GM12878 (cell line): ENCODE measurements around the gene FFAR1. TPM values are rescaled to one million over a fixed set of nuclear protein-coding genes. Genes with fewer than 3 reads are reported as not detected.

Source experiments
- ATAC-seq: fragments of 200-7000 bp; cut with Tn5 transposase; 3 replicates; pipeline ENCODE4 v1.9.1; 2020; ENCODE audit warnings: mild to moderate bottlenecking, moderate library complexity
- Bru-seq: library from RNA; stranded (reverse); fragments of 400-500 nt; gene quantifications from one replicate; lab custom pipeline; 2021; lab: Mats Ljungman, UMichigan
- BruChase-seq, 2 experiments: library from RNA; stranded (reverse); fragments of 400-500 nt; gene quantifications; one replicate each; lab custom pipeline; 2021; lab: Mats Ljungman, UMichigan
- BruUV-seq: library from RNA; stranded (reverse); fragments of 400-500 nt; replicated peaks from 2 replicates; lab custom pipeline; 2021; lab: Mats Ljungman, UMichigan
- CTCF ChIA-PET: fragments of 300-600 bp; sonication (Branson Sonifier 250); formaldehyde crosslinking; extraction: SDS; loops from one replicate; lab custom pipeline; 2021; ENCODE audit warnings: inconsistent platforms; lab: Yijun Ruan, JAX
- POLR2A ChIA-PET: fragments of 350-600 bp; formaldehyde crosslinking; extraction: SDS; loops from one replicate; lab custom pipeline; 2021; ENCODE audit warnings: inconsistent platforms; lab: Charles Lee
- RAD21 ChIA-PET: fragments of 300-600 bp; sonication (Branson Sonifier 250); formaldehyde crosslinking; loops from one replicate; lab custom pipeline; 2023; ENCODE audit warnings: antibody characterized with exemption; ENCODE audit not compliant: unreplicated experiment; lab: Charles Lee
- SMC1A ChIA-PET: fragments of 300-600 bp; sonication (Branson Sonifier 250); formaldehyde crosslinking; loops from one replicate; lab custom pipeline; 2023; ENCODE audit not compliant: unreplicated experiment, uncharacterized antibody; lab: Charles Lee
- DNase-seq: peaks from one replicate; pipeline ENCODE4 v3.0.0-alpha.2; 2011; ENCODE audit warnings: low read depth, low spot score
- FAIRE-seq: peaks from 3 replicates; lab custom pipeline; 2011; peaks lifted over from hg19 to GRCh38; lab: Jason Lieb, UNC
- H2AFZ ChIP-seq: 2 replicates; pipeline ENCODE4 v1.6.0; 2011; ENCODE audit warnings: low read depth, low read length, control low read depth; ENCODE audit not compliant: control insufficient read depth
- H3K27ac ChIP-seq: 2 replicates; pipeline ENCODE4 v1.5.1; 2011; ENCODE audit warnings: control low read depth; ENCODE audit not compliant: control insufficient read depth, insufficient read depth
- H3K27me3 ChIP-seq, 2 experiments: replicated peaks in 1 of 2; 2 replicates each; pipeline versions ENCODE4 v1.6.0 to v1.6.1; 2011; ENCODE audit warnings: low read length in 1 of 2; ENCODE audit not compliant: control insufficient read depth in 2 of 2, insufficient read depth in 2 of 2
- H3K36me3 ChIP-seq, 2 experiments: 2 replicates each; pipeline ENCODE4 v1.5.1; 2011; ENCODE audit warnings: low read length in 1 of 2; ENCODE audit not compliant: control insufficient read depth in 2 of 2, insufficient read depth in 2 of 2
- H3K4me1 ChIP-seq: 2 replicates; pipeline ENCODE4 v1.6.1; 2011; ENCODE audit warnings: mild to moderate bottlenecking, low read length, moderate library complexity, mixed read lengths; ENCODE audit not compliant: control insufficient read depth, insufficient read depth
- H3K4me2 ChIP-seq: 2 replicates; pipeline ENCODE4 v1.6.0; 2011; ENCODE audit warnings: control low read depth; ENCODE audit not compliant: control insufficient read depth, insufficient read depth
- H3K4me3 ChIP-seq: fragments of 200-600 bp; sonication (generic); 2 replicates; pipeline ENCODE4 v1.5.1; 2016
- H3K79me2 ChIP-seq: 2 replicates; pipeline ENCODE4 v1.6.0; 2011; ENCODE audit warnings: low read length; ENCODE audit not compliant: control insufficient read depth, insufficient read depth
- H3K9ac ChIP-seq: 2 replicates; pipeline ENCODE4 v1.8.0; 2011; ENCODE audit warnings: low read length, control low read depth, mixed read lengths; ENCODE audit not compliant: control insufficient read depth, insufficient read depth
- H3K9me3 ChIP-seq: replicated peaks from 3 replicates; pipeline ENCODE4 v1.5.1; 2011; ENCODE audit warnings: mild to moderate bottlenecking, low read length; ENCODE audit not compliant: control insufficient read depth, insufficient read depth
- H4K20me1 ChIP-seq: 2 replicates; pipeline ENCODE4 v1.6.0; 2011; ENCODE audit not compliant: control insufficient read depth, insufficient read depth
- BACH1 ChIP-seq: fragments of 450-650 bp; IDR thresholded peaks from 2 replicates; pipeline ENCODE4 v1.6.1; 2017; ENCODE audit warnings: mild to moderate bottlenecking, borderline replicate concordance
- BCL11A ChIP-seq: IDR thresholded peaks from 2 replicates; pipeline ENCODE4 v1.6.1; 2011; ENCODE audit warnings: low read depth, low read length
- E2F8 ChIP-seq: fragments of 450-650 bp; IDR thresholded peaks from 2 replicates; pipeline ENCODE4 v1.6.1; 2018; ENCODE audit warnings: mild to moderate bottlenecking, low read depth, moderate library complexity; ENCODE audit not compliant: partially characterized antibody
- GABPA ChIP-seq: IDR thresholded peaks from 2 replicates; pipeline ENCODE4 v1.6.1; 2014; ENCODE audit warnings: antibody characterized with exemption, low read depth, mild to moderate bottlenecking, inconsistent platforms
- KDM1A ChIP-seq: fragments of 200-600 bp; sonication (generic); IDR thresholded peaks from 2 replicates; pipeline ENCODE4 v1.6.1; 2016; ENCODE audit warnings: borderline replicate concordance
- SMARCA5 ChIP-seq: fragments of 450-650 bp; IDR thresholded peaks from 2 replicates; pipeline ENCODE4 v1.6.1; 2017; ENCODE audit warnings: mild to moderate bottlenecking
- ZNF384 ChIP-seq: IDR thresholded peaks from 2 replicates; pipeline ENCODE4 v1.6.1; 2012; ENCODE audit warnings: low read depth, mild to moderate bottlenecking, low read length, improper control_type of control experiment, borderline replicate concordance
- ZNF687 ChIP-seq: fragments of 450-650 bp; IDR thresholded peaks from 2 replicates; pipeline ENCODE4 v1.6.1; 2017; ENCODE audit warnings: mild to moderate bottlenecking, moderate library complexity
- WGBS: methylation state at CpG from one replicate; pipeline ENCODE4 v1.1.6; 2016; ENCODE audit warnings: low lambda C conversion rate; ENCODE audit not compliant: insufficient replicate concordance, insufficient coverage; ENCODE audit errors: missing lambda C conversion rate; 5-methylcytosine and 5-hydroxymethylcytosine counted together
- in situ Hi-C: fragments of 300-500 bp; cut with MboI; formaldehyde crosslinking; loops from 9 replicates; pipeline ENCODE4 v1.14.3; 2018; ENCODE audit warnings: mixed read lengths
- intact Hi-C: fragments of 100-400 bp; cut with micrococcal nuclease; formaldehyde crosslinking; loops from one replicate; pipeline ENCODE4 v1.14.2; 2022; ENCODE audit not compliant: unreplicated experiment
- long read RNA-seq, 2 experiments: library from polyadenylated mRNA; unstranded; transcript quantifications; one replicate each; pipeline ENCODE4 v2.0.0, GENCODE V29; 2019 to 2020
- polyA minus RNA-seq, 3 experiments: library from RNA; depleted of rRNA, polyadenylated mRNA; stranded (reverse); fragments of >200 nt; gene quantifications; 2 replicates each; pipeline ENCODE4 v1.2.3, GENCODE V29; 2011
- polyA plus RNA-seq, 11 experiments: library from polyadenylated mRNA; depleted of rRNA in 4 of 11; unstranded in 6 of 11; stranded (reverse) in 5 of 11; fragments of >200 nt; fragmentation: Nextera tagmentation in 4 of 11; fragmentation: Illumina TruSeq in 1 of 11; extraction: Ambion mirVana in 4 of 11; extraction: Trizol in 1 of 11; gene quantifications; 1 replicate in 1 of 11; 2 replicates in 10 of 11; pipeline versions ENCODE4 v1.2.1 to v1.2.3, GENCODE V29; 2011 to 2016; ENCODE audit warnings: inconsistent platforms in 2 of 11, missing spikeins in 2 of 11, low read depth in 1 of 11
- total RNA-seq, 4 experiments: library from RNA; depleted of rRNA in 3 of 4; stranded (reverse); fragments of >200 nt in 3 of 4; fragmentation: Illumina TruSeq in 1 of 4; extraction: Trizol in 1 of 4; gene quantifications; 2 replicates each; pipeline versions ENCODE4 v1.2.1 to v1.2.3, GENCODE V29; 2013 to 2021

Gene FFAR1
- 4.1 and 5.1 TPM in 2 replicates for total RNA-seq (2013; cell fraction: nucleolus; rRNA removed)
- total RNA-seq (2014; rRNA removed) (0.27 and 0.28 TPM in 2 replicates), total RNA-seq (2014; rRNA removed; fragmentation: Illumina TruSeq; extraction: Trizol) (0.13 TPM in 1 of 2 replicates, not detected in the other), total RNA-seq (2021) (0.43 and 0.62 TPM in 2 replicates), polyA plus RNA-seq (2011; rRNA removed) (0.13 and 0.15 TPM in 2 replicates), polyA plus RNA-seq (2014; fragmentation: Illumina TruSeq; extraction: Trizol) (0.10 TPM in 1 of 2 replicates, not detected in the other), polyA plus RNA-seq (2014; fragmentation: Nextera tagmentation; extraction: Ambion mirVana) (under 1 TPM; 0.05 to 0.07 TPM), polyA plus RNA-seq (2014; rRNA removed) (0.32 and 0.51 TPM in 2 replicates), polyA plus RNA-seq (2016; fragmentation: Nextera tagmentation; extraction: Ambion mirVana) (not detected), polyA minus RNA-seq (2011; rRNA and poly(A)+ RNA removed) (0.26 TPM in 1 of 2 replicates, not detected in the other), Bru-seq, nascent RNA (percentile 66 among the genes with signal in this experiment), BruChase-seq, experiment 1, labeled RNA remaining after a 6-hour chase (percentile 69 among the genes with signal in this experiment), BruChase-seq, experiment 2, labeled RNA remaining after a 2-hour chase (percentile 69 among the genes with signal in this experiment)
- 0.92 TPM for polyA plus RNA-seq (2011; ENCODE audit: low read depth)
- 0.19 and 0.28 TPM in 2 replicates for polyA plus RNA-seq (2011; cell fraction: cytosol; rRNA removed)
- 1.5 TPM in 2 replicates for polyA plus RNA-seq (2011; cell fraction: nucleus; rRNA removed)
- polyA plus RNA-seq (2012), result 0.49 and 1.6 TPM in 2 replicates
- polyA minus RNA-seq (2011; cell fraction: cytosol; rRNA and poly(A)+ RNA removed), result not detected in 2 replicates
- polyA minus RNA-seq (2011; cell fraction: nucleus; rRNA and poly(A)+ RNA removed), result 0.24 and 0.77 TPM in 2 replicates
- long read RNA-seq, experiment 1, result 0 reads
- long read RNA-seq, experiment 2, result 0 reads

- POLR2A ChIA-PET, result interaction anchor here (0.5 to 5.4 kb wide), 13 partner anchors 14 to 161 kb away, joined by 3 to 135 read pairs (median 5); no protein-coding TSS in a partner anchor
- Histone ChIP-seq H3K4me1 (peaks cover 56% of the 10 kb centered on the region), H3K79me2 (no peaks in the 10 kb centered on the region), H3K9ac (peak within 1 kb of the TSS; percentile 37), H3K4me2 (peak within 1 kb of the TSS; percentile 3), H2AFZ (no peak within 1 kb of the TSS), H3K27ac (peak within 1 kb of the TSS; percentile 97), H3K4me3 (no peak within 1 kb of the TSS; the same call in 1 of the 2 replicates), H3K27me3 (no peaks in the 10 kb centered on the region), H3K9me3 (no peaks in the 10 kb centered on the region), H3K36me3 (peaks cover 7 to 9% of the 10 kb centered on the region in 2 experiments), H4K20me1 (no peaks in the 10 kb centered on the region)
- WGBS, result 2% methylated on average over 18 of the region's 18 CpGs
- TSS peak; percentile 96 for BruUV-seq
- peak; percentile 97 for FAIRE-seq
- SMC1A ChIA-PET, result interaction anchor here (0.6 to 7.7 kb wide), 18 partner anchors 16 to 229 kb away, joined by 3 to 152 read pairs (median 6); partner anchors contain the start of gene CD22
- RAD21 ChIA-PET, result interaction anchor here (0.7 to 6.2 kb wide), 17 partner anchors 10 to 206 kb away, joined by 3 to 127 read pairs (median 4); partner anchors contain the start of gene CD22
- CTCF ChIA-PET, result interaction anchor here (0.7 to 5.8 kb wide), 10 partner anchors 13 to 206 kb away, joined by 4 to 61 read pairs (median 7); no protein-coding TSS in a partner anchor
- ATAC-seq, result peak; percentile 74
- intact Hi-C loops, result loop anchor here (2.0 to 5.0 kb wide), 4 partner anchors 17 to 250 kb away; partner anchors contain the start of gene USF2
- peak; percentile 96 for DNase-seq
- in situ Hi-C loops, result loop anchor here (5.0 kb wide), 1 partner anchor 120 kb away; no protein-coding TSS in a partner anchor
- TF ChIP-seq SMARCA5 (peak; percentile 75; the same call in 1 of the 2 replicates), ZNF384 (no peak), BCL11A (peak; percentile 69; the same call in 1 of the 2 replicates), ZNF687 (peak; percentile 98), GABPA (0 out of 2 replicates have a peak, but pooled peaks have one; percentile 12), BACH1 (peak; percentile 65), E2F8 (peak; percentile 15), KDM1A (no peak)
Observed at GRCh38 chr19:35347171-35347929, at the start of gene FFAR1. FFAR1 (plus strand) TSS chr19:35347902; CDS start chr19:35351552, 3,650 bp downstream.
